Measurements from ENCODE around the gene RAD54L.

The RAD54L gene

DNA sequence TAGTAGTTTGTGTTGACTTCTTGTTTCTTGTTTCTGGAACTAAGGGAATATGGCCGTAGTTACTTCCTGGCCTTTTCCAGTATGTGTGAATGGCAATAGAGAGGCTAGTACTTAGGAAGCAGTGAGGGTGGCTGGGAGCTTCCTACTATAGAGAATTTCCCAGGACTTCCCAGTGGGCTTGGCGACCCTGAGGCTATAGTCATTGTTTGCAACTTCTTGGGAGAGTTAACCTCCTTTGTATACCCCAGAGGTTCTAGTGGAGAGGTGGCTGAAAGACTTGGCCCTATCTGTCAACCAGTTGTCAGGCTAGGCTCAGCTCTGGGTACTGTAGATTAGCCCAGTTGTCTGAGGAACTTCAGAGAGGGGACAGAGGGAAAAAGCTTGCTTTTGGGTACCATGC is 15.6 kb downstream of the RAD54L start:
- TF ChIP-seq EZH2phosphoT487 (IDR thresholded peaks at IDR 0.05; ENCODE audit: low read depth): no peak
- TF ChIP-seq, protein P1, sequence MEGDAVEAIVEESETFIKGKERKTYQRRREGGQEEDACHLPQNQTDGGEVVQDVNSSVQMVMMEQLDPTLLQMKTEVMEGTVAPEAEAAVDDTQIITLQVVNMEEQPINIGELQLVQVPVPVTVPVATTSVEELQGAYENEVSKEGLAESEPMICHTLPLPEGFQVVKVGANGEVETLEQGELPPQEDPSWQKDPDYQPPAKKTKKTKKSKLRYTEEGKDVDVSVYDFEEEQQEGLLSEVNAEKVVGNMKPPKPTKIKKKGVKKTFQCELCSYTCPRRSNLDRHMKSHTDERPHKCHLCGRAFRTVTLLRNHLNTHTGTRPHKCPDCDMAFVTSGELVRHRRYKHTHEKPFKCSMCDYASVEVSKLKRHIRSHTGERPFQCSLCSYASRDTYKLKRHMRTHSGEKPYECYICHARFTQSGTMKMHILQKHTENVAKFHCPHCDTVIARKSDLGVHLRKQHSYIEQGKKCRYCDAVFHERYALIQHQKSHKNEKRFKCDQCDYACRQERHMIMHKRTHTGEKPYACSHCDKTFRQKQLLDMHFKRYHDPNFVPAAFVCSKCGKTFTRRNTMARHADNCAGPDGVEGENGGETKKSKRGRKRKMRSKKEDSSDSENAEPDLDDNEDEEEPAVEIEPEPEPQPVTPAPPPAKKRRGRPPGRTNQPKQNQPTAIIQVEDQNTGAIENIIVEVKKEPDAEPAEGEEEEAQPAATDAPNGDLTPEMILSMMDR (IDR thresholded peaks at IDR 0.05; ENCODE audit: low read depth, low read length): no peak
- H3K27me3 ChIP-seq (ENCODE audit: low read depth, low read length): no peaks in the 10 kb centered on the region

DNA sequence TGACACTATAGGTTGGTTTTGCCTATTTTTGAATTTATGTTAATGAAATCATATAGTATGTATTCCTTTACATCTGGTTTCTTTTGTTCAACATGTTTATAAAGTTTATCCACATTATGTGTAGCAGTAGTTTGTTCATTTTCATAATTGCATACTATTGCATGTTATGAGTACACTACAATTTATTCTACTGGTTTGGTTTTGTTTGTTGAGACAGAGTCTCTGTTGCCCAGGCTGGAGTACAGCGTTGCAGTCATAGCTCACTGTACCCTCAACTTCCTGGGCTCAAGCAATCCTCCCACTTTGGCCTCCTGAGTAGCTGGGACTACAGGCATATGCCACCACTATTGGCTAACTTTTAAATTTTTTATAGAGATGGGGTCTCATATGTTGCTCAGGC is 21.0 kb downstream of the RAD54L start:
- no peak overlapping the region for H3K9ac ChIP-seq (ENCODE audit: low read length)
- H3K36me3 ChIP-seq (replicated peaks; ENCODE audit: low read depth, low read length): peaks cover 21% of the 10 kb centered on the region

More for the DNA sequence above, 15.6 kb downstream of the RAD54L start:
- no peak overlapping the region for H2AFZ ChIP-seq (ENCODE audit: low read depth, low read length)
- H3K36me3 ChIP-seq (replicated peaks; ENCODE audit: low read depth, low read length): peaks cover 13% of the 10 kb centered on the region
- no peaks in the 10 kb centered on the region for H3K79me2 ChIP-seq (ENCODE audit: low read length)
- no peak overlapping the region for H3K4me2 ChIP-seq (ENCODE audit: low read length)
- H3K9ac ChIP-seq (ENCODE audit: low read length): no peak overlapping the region
- no peaks in the 10 kb centered on the region for H3K9me3 ChIP-seq (ENCODE audit: insufficient read depth, low read length)
- no peaks in the 10 kb centered on the region for H4K20me1 ChIP-seq (ENCODE audit: insufficient read depth, low read length)
- no peaks in the 10 kb centered on the region for H3K4me1 ChIP-seq (ENCODE audit: low read length)
- no peak overlapping the region for H3K4me3 ChIP-seq (ENCODE audit: low read length)
- H3K27ac ChIP-seq (ENCODE audit: low read length): no peak overlapping the region

DNA sequence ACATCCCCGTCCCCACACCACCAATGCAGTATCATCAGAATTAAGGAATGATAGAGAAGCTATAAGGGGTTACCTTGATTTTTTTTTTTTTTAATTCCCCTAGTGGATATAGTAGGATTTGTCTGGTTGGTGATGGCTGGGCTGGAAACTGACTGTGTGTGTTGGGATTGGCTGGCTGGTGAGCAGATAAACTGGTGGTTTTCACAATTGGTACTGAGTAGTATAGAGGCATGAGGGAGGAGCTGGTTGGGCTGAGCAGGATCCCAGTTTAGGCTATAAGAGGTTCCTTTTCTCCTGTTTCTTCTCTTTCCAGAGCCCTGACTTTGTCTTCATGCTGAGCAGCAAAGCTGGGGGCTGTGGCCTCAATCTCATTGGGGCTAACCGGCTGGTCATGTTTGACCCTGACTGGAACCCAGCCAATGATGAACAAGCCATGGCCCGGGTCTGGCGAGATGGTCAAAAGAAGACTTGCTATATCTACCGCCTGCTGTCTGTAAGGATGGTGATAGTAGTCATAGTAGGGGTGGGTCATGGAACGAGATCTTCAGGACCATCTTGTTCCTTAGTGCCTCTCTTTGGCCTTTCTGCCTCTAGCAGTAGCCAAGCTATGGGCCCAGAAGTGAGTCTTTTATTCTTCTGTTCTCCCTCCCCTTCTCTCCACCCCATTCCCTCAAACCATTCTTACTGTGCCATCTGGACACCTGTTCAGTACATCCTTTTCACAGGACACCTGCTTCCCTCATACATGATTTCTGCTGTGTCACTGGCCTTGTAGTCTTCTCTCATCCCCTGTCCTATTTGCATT is 26.9 kb downstream of the RAD54L start:
- Histone ChIP-seq H3K27ac (ENCODE audit: low read length) (no peak overlapping the region), H2AFZ (ENCODE audit: low read depth, low read length) (no peak overlapping the region), H3K79me2 (ENCODE audit: low read length) (no peaks in the 10 kb centered on the region), H3K4me3 (ENCODE audit: low read length) (no peak overlapping the region), H3K9me3 (ENCODE audit: insufficient read depth, low read length) (no peaks in the 10 kb centered on the region), H3K4me2 (ENCODE audit: low read length) (no peak overlapping the region), H3K27me3 (ENCODE audit: low read depth, low read length) (no peaks in the 10 kb centered on the region), H4K20me1 (ENCODE audit: insufficient read depth, low read length) (no peaks in the 10 kb centered on the region), H3K9ac (ENCODE audit: low read length) (no peak overlapping the region), H3K4me1 (ENCODE audit: low read length) (no peaks in the 10 kb centered on the region), H3K36me3 (replicated peaks; ENCODE audit: low read depth, low read length) (peaks cover 40% of the 10 kb centered on the region)
- TF ChIP-seq, protein P1 (IDR thresholded peaks at IDR 0.05; ENCODE audit: low read depth, low read length): no peak
- TF ChIP-seq EZH2phosphoT487 (IDR thresholded peaks at IDR 0.05; ENCODE audit: low read depth): no peak

More for the DNA sequence above, 21.0 kb downstream of the RAD54L start:
- TF ChIP-seq, protein P1 (IDR thresholded peaks at IDR 0.05; ENCODE audit: low read depth, low read length): no peak
- no peak for TF ChIP-seq EZH2phosphoT487 (IDR thresholded peaks at IDR 0.05; ENCODE audit: low read depth)
- Histone ChIP-seq H2AFZ (ENCODE audit: low read depth, low read length) (no peak overlapping the region), H3K4me3 (ENCODE audit: low read length) (no peak overlapping the region), H3K79me2 (ENCODE audit: low read length) (no peaks in the 10 kb centered on the region), H3K9me3 (ENCODE audit: insufficient read depth, low read length) (no peaks in the 10 kb centered on the region), H3K4me2 (ENCODE audit: low read length) (no peak overlapping the region), H3K4me1 (ENCODE audit: low read length) (no peaks in the 10 kb centered on the region), H3K27ac (ENCODE audit: low read length) (no peak overlapping the region), H3K27me3 (ENCODE audit: low read depth, low read length) (no peaks in the 10 kb centered on the region), H4K20me1 (ENCODE audit: insufficient read depth, low read length) (no peaks in the 10 kb centered on the region)

DNA sequence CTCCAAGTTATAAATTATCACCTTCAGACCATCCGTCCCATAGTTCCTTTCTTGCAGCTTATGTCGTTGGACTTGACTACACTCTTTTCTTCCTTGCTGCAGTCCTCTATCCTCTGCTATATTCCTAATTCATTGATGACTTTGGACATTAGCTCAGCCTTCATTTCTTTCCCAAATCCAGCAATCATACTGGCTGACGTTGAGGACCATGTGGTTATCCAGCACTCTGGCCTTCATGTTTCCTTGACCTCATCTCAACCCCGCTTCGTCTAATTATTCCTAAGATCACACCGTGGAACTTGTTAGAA is 27.4 kb downstream of the RAD54L start:
- no peak for TF ChIP-seq EZH2phosphoT487 (IDR thresholded peaks at IDR 0.05; ENCODE audit: low read depth)
- TF ChIP-seq, protein P1 (IDR thresholded peaks at IDR 0.05; ENCODE audit: low read depth, low read length): no peak
- H3K9me3 ChIP-seq (ENCODE audit: insufficient read depth, low read length): no peaks in the 10 kb centered on the region
- H3K9ac ChIP-seq (ENCODE audit: low read length): no peak overlapping the region
- no peaks in the 10 kb centered on the region for H3K79me2 ChIP-seq (ENCODE audit: low read length)
- H4K20me1 ChIP-seq (ENCODE audit: insufficient read depth, low read length): no peaks in the 10 kb centered on the region
- H2AFZ ChIP-seq (ENCODE audit: low read depth, low read length): no peak overlapping the region
- H3K27me3 ChIP-seq (ENCODE audit: low read depth, low read length): no peaks in the 10 kb centered on the region
- H3K27ac ChIP-seq (ENCODE audit: low read length): no peak overlapping the region
- H3K4me3 ChIP-seq (ENCODE audit: low read length): no peak overlapping the region
- H3K36me3 ChIP-seq (replicated peaks; ENCODE audit: low read depth, low read length): peaks cover 42% of the 10 kb centered on the region
- no peaks in the 10 kb centered on the region for H3K4me1 ChIP-seq (ENCODE audit: low read length)
- no peak overlapping the region for H3K4me2 ChIP-seq (ENCODE audit: low read length)

Data from OCI-LY3 (cell line).